H9 (cell line): ENCODE results near the gene TPPP2. TPM values are rescaled to one million over a fixed set of nuclear protein-coding genes. Genes with fewer than 3 reads are reported as not detected.

Experiments used
- DNase-seq: peaks from one replicate; pipeline ENCODE4 v3.0.0-alpha.2; 2017
- H2AFZ ChIP-seq: one replicate; pipeline ENCODE4 v1.6.1; 2013; ENCODE audit warnings: mild to moderate bottlenecking, low read length, control low read depth, moderate library complexity
- H2AK5ac ChIP-seq: 2 replicates; pipeline ENCODE4 v1.6.1; 2013; ENCODE audit warnings: low read length, control low read depth, mixed read lengths; ENCODE audit not compliant: insufficient read length
- H2BK120ac ChIP-seq: one replicate; pipeline ENCODE4 v1.6.1; 2013; ENCODE audit warnings: low read depth, mild to moderate bottlenecking, low read length, control low read depth, inconsistent platforms; ENCODE audit not compliant: poor library complexity, severe bottlenecking
- H2BK12ac ChIP-seq: 2 replicates; pipeline ENCODE4 v1.6.1; 2013; ENCODE audit warnings: low read length, control low read depth, mixed read lengths, low read depth; ENCODE audit not compliant: insufficient read length
- H2BK15ac ChIP-seq: 2 replicates; pipeline ENCODE4 v1.6.1; 2013; ENCODE audit warnings: low read depth, low read length, control low read depth
- H2BK20ac ChIP-seq: one replicate; pipeline ENCODE4 v1.6.1; 2013; ENCODE audit warnings: low read depth, mild to moderate bottlenecking, low read length, control low read depth, inconsistent platforms; ENCODE audit not compliant: poor library complexity, severe bottlenecking
- H2BK5ac ChIP-seq: 2 replicates; pipeline ENCODE4 v1.6.1; 2013; ENCODE audit warnings: low read length, control low read depth, mixed read lengths; ENCODE audit not compliant: insufficient read length
- H3K14ac ChIP-seq: 2 replicates; pipeline ENCODE4 v1.6.1; 2013; ENCODE audit warnings: low read length, control low read depth; ENCODE audit not compliant: insufficient read depth
- H3K18ac ChIP-seq: 2 replicates; pipeline ENCODE4 v1.6.1; 2013; ENCODE audit warnings: low read depth, mild to moderate bottlenecking, mixed read lengths, low read length, control low read depth; ENCODE audit not compliant: insufficient read length
- H3K23ac ChIP-seq: 2 replicates; pipeline ENCODE4 v1.6.1; 2013; ENCODE audit warnings: low read length, control low read depth, mixed read lengths, low read depth; ENCODE audit not compliant: insufficient read length
- H3K23me2 ChIP-seq: 2 replicates; pipeline ENCODE4 v1.6.1; 2013; ENCODE audit warnings: low read depth, mild to moderate bottlenecking, mixed read lengths, low read length, control low read depth; ENCODE audit not compliant: insufficient read length, poor library complexity, severe bottlenecking
- H3K27ac ChIP-seq: 2 replicates; pipeline ENCODE4 v1.5.1; 2013; ENCODE audit warnings: low read length, control low read depth, mixed read lengths, low read depth; ENCODE audit not compliant: insufficient read length
- H3K27me3 ChIP-seq: 2 replicates; pipeline ENCODE4 v1.6.1; 2013; ENCODE audit warnings: low read length, control low read depth, inconsistent platforms; ENCODE audit not compliant: insufficient read depth
- H3K4ac ChIP-seq: 2 replicates; pipeline ENCODE4 v1.6.1; 2013; ENCODE audit warnings: low read depth, mild to moderate bottlenecking, control low read depth, inconsistent platforms, low read length, moderate library complexity
- H3K4me1 ChIP-seq: 2 replicates; pipeline ENCODE4 v1.6.1; 2013; ENCODE audit warnings: low read length, control low read depth, inconsistent platforms; ENCODE audit not compliant: insufficient read depth
- H3K4me2 ChIP-seq: 2 replicates; pipeline ENCODE4 v1.6.1; 2013; ENCODE audit warnings: low read length, control low read depth, mixed read lengths; ENCODE audit not compliant: insufficient read length, insufficient read depth
- H3K56ac ChIP-seq: 2 replicates; pipeline ENCODE4 v1.6.1; 2013; ENCODE audit warnings: low read depth, mild to moderate bottlenecking, mixed read lengths, low read length, control low read depth; ENCODE audit not compliant: insufficient read length
- H3K79me1 ChIP-seq: 2 replicates; pipeline ENCODE4 v1.6.1; 2013; ENCODE audit warnings: low read depth, mild to moderate bottlenecking, moderate library complexity, low read length, control low read depth, inconsistent platforms; ENCODE audit not compliant: insufficient read depth, poor library complexity, severe bottlenecking
- H3K79me2 ChIP-seq: 2 replicates; pipeline ENCODE4 v1.6.1; 2013; ENCODE audit warnings: low read length, control low read depth, inconsistent platforms; ENCODE audit not compliant: insufficient read depth
- H3K9ac ChIP-seq: 2 replicates; pipeline ENCODE4 v1.6.1; 2013; ENCODE audit warnings: low read length, control low read depth, mixed read lengths; ENCODE audit not compliant: insufficient read length; ENCODE audit errors: extremely low read depth
- H3K9me3 ChIP-seq: one replicate; pipeline ENCODE4 v1.6.1; 2013; ENCODE audit warnings: low read depth, low read length, inconsistent platforms; ENCODE audit not compliant: control insufficient read depth
- H3T11ph ChIP-seq: one replicate; pipeline ENCODE4 v1.6.1; 2013; ENCODE audit warnings: mild to moderate bottlenecking, low read length, control low read depth, inconsistent platforms
- H4K20me1 ChIP-seq: one replicate; pipeline ENCODE4 v1.6.1; 2013; ENCODE audit not compliant: control insufficient read depth, insufficient read length, insufficient read depth
- H4K5ac ChIP-seq: 2 replicates; pipeline ENCODE4 v1.6.1; 2013; ENCODE audit warnings: low read depth, mild to moderate bottlenecking, mixed read lengths, low read length, control low read depth; ENCODE audit not compliant: insufficient read length
- H4K8ac ChIP-seq: replicated peaks from 2 replicates; pipeline ENCODE4 v1.6.1; 2013; ENCODE audit warnings: low read length, control low read depth, mixed read lengths, low read depth; ENCODE audit not compliant: insufficient read length
- H4K91ac ChIP-seq: 2 replicates; pipeline ENCODE4 v1.6.1; 2013; ENCODE audit warnings: low read depth, mild to moderate bottlenecking, moderate library complexity, mixed read lengths, low read length, control low read depth; ENCODE audit not compliant: insufficient read length
- H3K27ac Mint-ChIP-seq, 3 experiments: 2 replicates in 2 of 3; 3 replicates in 1 of 3; pipeline ENCODE4 v1.8.0; 2020 to 2021; ENCODE audit warnings: mixed read lengths in 3 of 3, mild to moderate bottlenecking in 1 of 3, moderate library complexity in 1 of 3
- H3K27me3 Mint-ChIP-seq: 2 replicates; pipeline ENCODE4 v1.8.0; 2021; ENCODE audit warnings: low read depth, mild to moderate bottlenecking, moderate library complexity, mixed read lengths
- H3K36me3 Mint-ChIP-seq, 3 experiments: 2 replicates in 2 of 3; 3 replicates in 1 of 3; pipeline ENCODE4 v1.8.0; 2020 to 2021; ENCODE audit warnings: low read depth in 3 of 3, mixed read lengths in 3 of 3; ENCODE audit not compliant: insufficient read depth in 1 of 3
- H3K4me1 Mint-ChIP-seq, 2 experiments: 2 replicates each; pipeline ENCODE4 v1.8.0; 2020; ENCODE audit warnings: mixed read lengths in 2 of 2
- H3K4me3 Mint-ChIP-seq, 2 experiments: 2 replicates in 1 of 2; 3 replicates in 1 of 2; pipeline ENCODE4 v1.8.0; 2020 to 2021; ENCODE audit warnings: mild to moderate bottlenecking in 2 of 2, mixed read lengths in 2 of 2, moderate library complexity in 1 of 2
- H3K9me3 Mint-ChIP-seq, 2 experiments: 2 replicates in 1 of 2; 3 replicates in 1 of 2; pipeline ENCODE4 v1.8.0; 2020; ENCODE audit warnings: mild to moderate bottlenecking in 2 of 2, mixed read lengths in 2 of 2, moderate library complexity in 1 of 2
- CTCF ChIP-seq: fragments of 200-600 bp; sonication (generic); conservative IDR thresholded peaks from 3 replicates; pipeline ENCODE4 v1.8.0; 2021; ENCODE audit warnings: antibody characterized with exemption, mild to moderate bottlenecking
- WGBS: extraction: QIAGEN DNeasy Blood & Tissue Kit; methylation state at CpG from one replicate; pipeline ENCODE4 v1.1.7; 2013; ENCODE audit warnings: missing lambda C conversion rate, low lambda C conversion rate, mixed read lengths; ENCODE audit not compliant: insufficient read length; ENCODE audit errors: extremely low coverage; 5-methylcytosine and 5-hydroxymethylcytosine counted together
- total RNA-seq: library from RNA; stranded (reverse); gene quantifications from 2 replicates; pipeline ENCODE4 v1.2.1, GENCODE V29; 2021

TPPP2 gene
- total RNA-seq, 1 experiment from 2014 or later = not detected

- H3K4me3 Mint-ChIP-seq = peak overlapping the region in 1 of 2 experiments; percentile 7; a peak in 1 of 5 replicates
Observed at GRCh38 chr14:21022686-21023085, 7.3 kb upstream of the TPPP2 start.

More at GRCh38 chr14:21022686-21023085, 7.3 kb upstream of the TPPP2 start:
- H2BK20ac ChIP-seq = no peak overlapping the region
- TF ChIP-seq CTCF = no peak
- no peak overlapping the region for H2BK12ac ChIP-seq
- H3K23me2 ChIP-seq = peaks cover 12% of the 10 kb centered on the region
- H4K8ac ChIP-seq = no peak overlapping the region
- H2AFZ ChIP-seq = no peak overlapping the region
- Mint-ChIP-seq H3K4me1 (peaks cover 35 to 41% of the 10 kb centered on the region in 2 experiments), H3K36me3 (peaks cover 6 to 21% (median 6%) of the 10 kb centered on the region in 3 experiments; a peak in 3 of 7 replicates), H3K27ac (no peak overlapping the region), H3K27me3 (peaks cover 54% of the 10 kb centered on the region), H3K9me3 (no peaks in the 10 kb centered on the region)
- peaks cover 4% of the 10 kb centered on the region; the same call in 1 of the 2 replicates for H3K4me1 ChIP-seq
- H3K9me3 ChIP-seq = no peaks in the 10 kb centered on the region
- no peaks in the 10 kb centered on the region for H4K20me1 ChIP-seq
- H4K91ac ChIP-seq = no peak overlapping the region
- no peak overlapping the region for H3K4me2 ChIP-seq
- H3K4ac ChIP-seq = no peak overlapping the region
- no peak overlapping the region for H2BK5ac ChIP-seq
- no peak overlapping the region for H3K23ac ChIP-seq
- H2BK120ac ChIP-seq = no peak overlapping the region
- no peak overlapping the region for H3K18ac ChIP-seq
- H2BK15ac ChIP-seq = no peak overlapping the region
- no peak overlapping the region for H2AK5ac ChIP-seq
- DNase-seq = peak; percentile 19
- no peak overlapping the region for H3T11ph ChIP-seq
- H3K79me1 ChIP-seq = no peaks in the 10 kb centered on the region
- H3K27me3 ChIP-seq = peaks cover 8% of the 10 kb centered on the region; the same call in 1 of the 2 replicates
- WGBS = no CpG with 5 or more reads among the region's 5 CpGs
- no peak overlapping the region for H3K27ac ChIP-seq
- H3K14ac ChIP-seq = no peak overlapping the region
- no peak overlapping the region for H3K56ac ChIP-seq
- H3K9ac ChIP-seq = no peak overlapping the region
- no peaks in the 10 kb centered on the region for H3K79me2 ChIP-seq
- no peak overlapping the region for H4K5ac ChIP-seq
